ENCODE measurements around the gene CCDC73.
"Not testable (repeated sequence)": the region's sequence is repeated elsewhere in the genome, so short reads cannot be mapped to it uniquely, and the experiment has no call there.

DNA sequence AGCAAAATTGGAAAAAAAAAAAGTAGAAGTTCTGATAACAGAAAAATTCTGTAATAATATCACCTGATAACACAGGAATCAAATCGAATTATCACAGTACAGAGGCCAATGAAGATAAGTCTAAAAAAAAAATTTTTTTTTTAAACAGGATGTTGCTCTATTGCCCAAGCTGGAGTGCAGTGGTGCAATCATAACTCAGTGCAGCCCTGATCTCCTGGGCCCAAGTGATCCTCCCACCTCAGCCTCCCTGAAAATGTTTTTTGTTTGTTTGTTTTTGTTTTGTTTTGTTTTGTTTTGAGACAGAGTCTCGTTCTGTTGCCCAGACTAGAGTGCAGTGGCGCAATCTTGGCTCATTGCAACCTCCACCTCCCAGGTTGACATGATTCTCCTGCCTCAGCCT, 29.2 kb upstream of the CCDC73 start:
- TF ChIP-seq, protein P1, sequence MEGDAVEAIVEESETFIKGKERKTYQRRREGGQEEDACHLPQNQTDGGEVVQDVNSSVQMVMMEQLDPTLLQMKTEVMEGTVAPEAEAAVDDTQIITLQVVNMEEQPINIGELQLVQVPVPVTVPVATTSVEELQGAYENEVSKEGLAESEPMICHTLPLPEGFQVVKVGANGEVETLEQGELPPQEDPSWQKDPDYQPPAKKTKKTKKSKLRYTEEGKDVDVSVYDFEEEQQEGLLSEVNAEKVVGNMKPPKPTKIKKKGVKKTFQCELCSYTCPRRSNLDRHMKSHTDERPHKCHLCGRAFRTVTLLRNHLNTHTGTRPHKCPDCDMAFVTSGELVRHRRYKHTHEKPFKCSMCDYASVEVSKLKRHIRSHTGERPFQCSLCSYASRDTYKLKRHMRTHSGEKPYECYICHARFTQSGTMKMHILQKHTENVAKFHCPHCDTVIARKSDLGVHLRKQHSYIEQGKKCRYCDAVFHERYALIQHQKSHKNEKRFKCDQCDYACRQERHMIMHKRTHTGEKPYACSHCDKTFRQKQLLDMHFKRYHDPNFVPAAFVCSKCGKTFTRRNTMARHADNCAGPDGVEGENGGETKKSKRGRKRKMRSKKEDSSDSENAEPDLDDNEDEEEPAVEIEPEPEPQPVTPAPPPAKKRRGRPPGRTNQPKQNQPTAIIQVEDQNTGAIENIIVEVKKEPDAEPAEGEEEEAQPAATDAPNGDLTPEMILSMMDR (IDR thresholded peaks at IDR 0.05; ENCODE audit: low read depth, low read length), result not testable (repeated sequence)
- not testable (repeated sequence) for TF ChIP-seq EZH2phosphoT487 (IDR thresholded peaks at IDR 0.05; ENCODE audit: low read depth)
